Keratinocyte (primary cell): ENCODE measurements around the gene DHRS12. TPM values are rescaled to one million over a fixed set of nuclear protein-coding genes. Genes with fewer than 3 reads are reported as not detected.

Source experiments
- DNase-seq: peaks from one replicate; pipeline ENCODE4 v3.0.0-alpha.2; 2011; ENCODE audit warnings: low read depth, missing footprints, low spot score
- FAIRE-seq: peaks from 2 replicates; lab custom pipeline; 2011; peaks lifted over from hg19 to GRCh38; lab: Jason Lieb, UNC
- H2AFZ ChIP-seq: 2 replicates; pipeline ENCODE4 v1.6.0; 2012; ENCODE audit warnings: low read length, control low read depth, inconsistent platforms; ENCODE audit not compliant: control insufficient read depth
- H3K27ac ChIP-seq: 2 replicates; pipeline ENCODE4 v1.5.1; 2011; ENCODE audit warnings: low read length; ENCODE audit not compliant: control insufficient read depth, insufficient read depth
- H3K27me3 ChIP-seq: 3 replicates; pipeline ENCODE4 v1.6.0; 2011; ENCODE audit warnings: low read length; ENCODE audit not compliant: control insufficient read depth, insufficient read depth; ENCODE audit errors: extremely low read depth
- H3K36me3 ChIP-seq, 2 experiments: 2 replicates in 1 of 2; 3 replicates in 1 of 2; pipeline ENCODE4 v1.5.1; 2011; ENCODE audit warnings: low read length in 2 of 2, mild to moderate bottlenecking in 1 of 2; ENCODE audit not compliant: control insufficient read depth in 2 of 2, insufficient read depth in 2 of 2; ENCODE audit errors: extremely low read depth in 1 of 2
- H3K4me1 ChIP-seq: 3 replicates; pipeline ENCODE4 v1.5.1; 2011; ENCODE audit warnings: low read length; ENCODE audit not compliant: control insufficient read depth, insufficient read depth; ENCODE audit errors: extremely low read depth
- H3K4me2 ChIP-seq: 3 replicates; pipeline ENCODE4 v1.6.0; 2011; ENCODE audit warnings: low read depth, low read length; ENCODE audit not compliant: control insufficient read depth, insufficient read depth; ENCODE audit errors: extremely low read depth
- H3K4me3 ChIP-seq, 3 experiments: fragments of 200-600 bp in 1 of 3; sonication (generic) in 1 of 3; 2 replicates in 2 of 3; 3 replicates in 1 of 3; pipeline ENCODE4 v1.5.1; 2011 to 2016; ENCODE audit warnings: low read length in 3 of 3, mild to moderate bottlenecking in 3 of 3, control low read depth in 2 of 3, inconsistent platforms in 1 of 3, low read depth in 1 of 3, mixed read lengths in 1 of 3, mixed run types in 1 of 3, moderate library complexity in 1 of 3; ENCODE audit not compliant: control insufficient read depth in 2 of 3, insufficient read depth in 2 of 3; ENCODE audit errors: extremely low read depth in 1 of 3
- H3K79me2 ChIP-seq: 2 replicates; pipeline ENCODE4 v1.6.0; 2012; ENCODE audit warnings: low read length; ENCODE audit not compliant: control insufficient read depth, insufficient read depth
- H3K9ac ChIP-seq: 3 replicates; pipeline ENCODE4 v1.6.0; 2011; ENCODE audit warnings: low read length; ENCODE audit not compliant: control insufficient read depth, insufficient read depth; ENCODE audit errors: extremely low read depth
- H3K9me1 ChIP-seq: 3 replicates; pipeline ENCODE4 v1.6.0; 2011; ENCODE audit warnings: low read length; ENCODE audit not compliant: control insufficient read depth, insufficient read depth; ENCODE audit errors: extremely low read depth
- H3K9me3 ChIP-seq: 2 replicates; pipeline ENCODE4 v1.5.1; 2012; ENCODE audit warnings: low read depth, low read length; ENCODE audit not compliant: control insufficient read depth
- H4K20me1 ChIP-seq: 3 replicates; pipeline ENCODE4 v1.6.0; 2011; ENCODE audit warnings: low read length; ENCODE audit not compliant: control insufficient read depth, insufficient read depth; ENCODE audit errors: extremely low read depth
- EZH2 ChIP-seq: IDR thresholded peaks from one replicate; pipeline ENCODE4 v1.6.1; 2012; ENCODE audit warnings: inconsistent platforms, mild to moderate bottlenecking, low read length, moderate library complexity
- dilution Hi-C: fragments of 300-500 bp; cut with MboI; formaldehyde crosslinking; loops from one replicate; pipeline ENCODE4 v1.7.0; 2020; ENCODE audit warnings: low sequenced_read_pairs; ENCODE audit not compliant: extremely low pct_ligation_motif_present
- polyA plus RNA-seq, 5 experiments: library from polyadenylated mRNA; depleted of rRNA in 3 of 5; stranded (reverse) in 3 of 5; stranded (forward) in 1 of 5; unstranded in 1 of 5; fragments of >200 nt; gene quantifications; 1 replicate in 1 of 5; 2 replicates in 3 of 5; 3 replicates in 1 of 5; pipeline versions ENCODE4 v1.2.1 to v1.2.3, GENCODE V29; 2011 to 2012; ENCODE audit warnings: missing spikeins in 2 of 5, low read depth in 1 of 5, low replicate concordance in 1 of 5
- TF ChIP-seq, protein P1 (sequence below), 3 experiments: IDR thresholded peaks in 1 of 3; conservative IDR thresholded peaks in 1 of 3; optimal IDR thresholded peaks in 1 of 3; 2 replicates in 2 of 3; 3 replicates in 1 of 3; pipeline versions ENCODE3 to v1.5.1; 2011; ENCODE audit warnings: low read length in 3 of 3, mild to moderate bottlenecking in 3 of 3, moderate library complexity in 2 of 3, control low read depth in 1 of 3, inconsistent platforms in 1 of 3; ENCODE audit not compliant: insufficient read depth in 2 of 3; ENCODE audit errors: extremely low read depth in 1 of 3

Gene DHRS12
- polyA plus RNA-seq, 1 donor (not counting 4 experiments of a cell fraction or from before 2014, with no cell fraction given): 6.1 TPM

DNA sequence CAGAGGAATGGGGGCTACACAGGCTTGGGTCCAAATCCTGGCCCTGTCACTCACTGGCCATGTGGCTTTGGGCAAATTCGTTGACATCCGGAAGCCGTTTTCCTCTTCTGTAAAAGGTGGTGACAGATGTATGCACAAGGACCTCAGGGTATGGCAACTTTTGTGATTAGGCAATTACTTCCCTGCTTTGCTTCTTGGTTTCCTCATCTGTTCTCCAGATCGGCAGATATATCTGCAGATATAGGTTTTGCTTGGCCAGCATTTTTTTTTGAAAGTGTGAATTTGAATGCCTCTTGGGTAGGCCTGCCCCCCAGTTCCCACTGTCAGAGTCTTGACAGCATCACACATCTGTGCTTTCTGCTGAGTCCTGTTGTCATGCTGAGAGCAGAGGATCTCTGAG is 23.3 kb upstream of the DHRS12 start:
- DNase-seq: no peak
- Histone ChIP-seq H3K9ac (no peak overlapping the region), H3K79me2 (no peaks in the 10 kb centered on the region), H3K9me3 (no peaks in the 10 kb centered on the region), H3K36me3 (no peaks in the 10 kb centered on the region), H3K4me3 (no peak overlapping the region), H4K20me1 (no peaks in the 10 kb centered on the region), H3K27me3 (peaks cover 19% of the 10 kb centered on the region), H2AFZ (no peak overlapping the region), H3K4me2 (no peak overlapping the region), H3K4me1 (peaks cover 7% of the 10 kb centered on the region), H3K9me1 (no peaks in the 10 kb centered on the region), H3K27ac (no peak overlapping the region)
- dilution Hi-C loops: no loop called here
- no peak for FAIRE-seq
- TF ChIP-seq, protein P1, sequence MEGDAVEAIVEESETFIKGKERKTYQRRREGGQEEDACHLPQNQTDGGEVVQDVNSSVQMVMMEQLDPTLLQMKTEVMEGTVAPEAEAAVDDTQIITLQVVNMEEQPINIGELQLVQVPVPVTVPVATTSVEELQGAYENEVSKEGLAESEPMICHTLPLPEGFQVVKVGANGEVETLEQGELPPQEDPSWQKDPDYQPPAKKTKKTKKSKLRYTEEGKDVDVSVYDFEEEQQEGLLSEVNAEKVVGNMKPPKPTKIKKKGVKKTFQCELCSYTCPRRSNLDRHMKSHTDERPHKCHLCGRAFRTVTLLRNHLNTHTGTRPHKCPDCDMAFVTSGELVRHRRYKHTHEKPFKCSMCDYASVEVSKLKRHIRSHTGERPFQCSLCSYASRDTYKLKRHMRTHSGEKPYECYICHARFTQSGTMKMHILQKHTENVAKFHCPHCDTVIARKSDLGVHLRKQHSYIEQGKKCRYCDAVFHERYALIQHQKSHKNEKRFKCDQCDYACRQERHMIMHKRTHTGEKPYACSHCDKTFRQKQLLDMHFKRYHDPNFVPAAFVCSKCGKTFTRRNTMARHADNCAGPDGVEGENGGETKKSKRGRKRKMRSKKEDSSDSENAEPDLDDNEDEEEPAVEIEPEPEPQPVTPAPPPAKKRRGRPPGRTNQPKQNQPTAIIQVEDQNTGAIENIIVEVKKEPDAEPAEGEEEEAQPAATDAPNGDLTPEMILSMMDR (optimal IDR thresholded peaks at IDR 0.05 in 1 of 3, IDR thresholded peaks at IDR 0.05 in 1 of 3, conservative IDR thresholded peaks at IDR 0.05 in 1 of 3; ENCODE audit: extremely low read depth in 1 of 3, insufficient read depth in 2 of 3, low read length in 3 of 3): no peak
- no peak for TF ChIP-seq EZH2

DNA sequence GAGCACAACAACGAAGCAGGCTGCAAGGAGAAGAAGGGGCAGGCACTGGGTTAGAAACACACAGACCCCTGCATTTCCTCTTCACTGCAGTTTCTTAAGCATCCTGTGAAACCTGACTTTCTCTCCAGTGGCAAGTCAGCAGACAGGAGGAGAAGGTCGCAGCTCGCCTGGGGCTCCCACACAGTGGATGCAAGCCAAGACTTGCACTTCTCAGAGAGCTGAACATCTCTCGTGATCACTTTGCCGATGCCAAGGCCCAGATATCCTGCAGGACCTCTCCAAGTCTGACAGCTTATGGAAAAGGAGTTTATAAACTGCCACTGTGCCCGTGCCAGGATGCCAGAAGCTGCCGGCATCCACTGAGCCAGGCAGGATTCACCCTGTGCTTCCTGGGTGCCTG is 22.6 kb upstream of the DHRS12 start:
- Histone ChIP-seq H3K4me1 (peaks cover 7% of the 10 kb centered on the region), H3K27me3 (peaks cover 18% of the 10 kb centered on the region), H3K4me3 (no peak overlapping the region), H3K4me2 (no peak overlapping the region), H3K27ac (no peak overlapping the region), H3K9ac (no peak overlapping the region), H2AFZ (no peak overlapping the region), H3K79me2 (no peaks in the 10 kb centered on the region), H4K20me1 (no peaks in the 10 kb centered on the region), H3K9me3 (no peaks in the 10 kb centered on the region), H3K36me3 (no peaks in the 10 kb centered on the region), H3K9me1 (no peaks in the 10 kb centered on the region)
- no peak for DNase-seq
- dilution Hi-C loops: no loop called here
- TF ChIP-seq, protein P1 (optimal IDR thresholded peaks at IDR 0.05 in 1 of 3, IDR thresholded peaks at IDR 0.05 in 1 of 3, conservative IDR thresholded peaks at IDR 0.05 in 1 of 3; ENCODE audit: extremely low read depth in 1 of 3, insufficient read depth in 2 of 3, low read length in 3 of 3): no peak
- no peak for TF ChIP-seq EZH2
- no peak for FAIRE-seq
